Caco-2 (cell line): ENCODE data around the gene UQCC2. TPM values are rescaled to one million over a fixed set of nuclear protein-coding genes. Genes with fewer than 3 reads are reported as not detected.

Source experiments
- BruUV-seq: library from RNA; stranded (reverse); fragments of 400-500 nt; replicated peaks from 2 replicates; lab custom pipeline; 2021; lab: Mats Ljungman, UMichigan
- CTCF ChIA-PET: fragments of 300-600 bp; sonication (Branson Sonifier 250); formaldehyde crosslinking; loops from one replicate; lab custom pipeline; 2022; ENCODE audit warnings: antibody characterized with exemption; lab: Charles Lee
- POLR2A ChIA-PET: fragments of 300-600 bp; sonication (Branson Sonifier 250); formaldehyde crosslinking; loops from one replicate; lab custom pipeline; 2022; ENCODE audit warnings: antibody characterized with exemption; lab: Charles Lee
- DNase-seq, 2 experiments: peaks; one replicate each; pipeline versions ENCODE4 v3.0.0 to v3.0.0-alpha.2; 2020 to 2022
- H3K27me3 ChIP-seq: replicated peaks from 2 replicates; pipeline ENCODE4 v1.6.0; 2011; ENCODE audit warnings: low read length; ENCODE audit not compliant: control insufficient read depth, insufficient read depth
- H3K36me3 ChIP-seq: 2 replicates; pipeline ENCODE4 v1.5.1; 2011; ENCODE audit warnings: low read length; ENCODE audit not compliant: control insufficient read depth, insufficient read depth
- H3K4me1 ChIP-seq: fragments of 250-450 bp; sonication (Bioruptor Pico); 2 replicates; pipeline ENCODE4 v1.5.1; 2020; ENCODE audit warnings: mild to moderate bottlenecking
- H3K4me3 ChIP-seq: 2 replicates; pipeline ENCODE4 v1.5.1; 2011; ENCODE audit warnings: low read depth, mild to moderate bottlenecking, control low read depth, low read length
- H3K9me3 ChIP-seq: fragments of 250-450 bp; sonication (Bioruptor Pico); 2 replicates; pipeline ENCODE4 v1.5.1; 2020; ENCODE audit warnings: mild to moderate bottlenecking, moderate library complexity
- H3K27ac Mint-ChIP-seq: one replicate; pipeline ENCODE4 v1.8.0; 2022; ENCODE audit warnings: mixed read lengths; ENCODE audit not compliant: unreplicated experiment
- H3K27me3 Mint-ChIP-seq: one replicate; pipeline ENCODE4 v1.8.0; 2022; ENCODE audit warnings: mixed read lengths; ENCODE audit not compliant: insufficient read depth, unreplicated experiment
- H3K36me3 Mint-ChIP-seq: one replicate; pipeline ENCODE4 v1.8.0; 2022; ENCODE audit warnings: mild to moderate bottlenecking, mixed read lengths; ENCODE audit not compliant: insufficient read depth, unreplicated experiment
- H3K4me1 Mint-ChIP-seq: one replicate; pipeline ENCODE4 v1.8.0; 2022; ENCODE audit warnings: low read depth, mixed read lengths; ENCODE audit not compliant: unreplicated experiment
- H3K4me3 Mint-ChIP-seq: one replicate; pipeline ENCODE4 v1.8.0; 2022; ENCODE audit warnings: mild to moderate bottlenecking, moderate library complexity, mixed read lengths; ENCODE audit not compliant: unreplicated experiment
- H3K9me3 Mint-ChIP-seq: one replicate; pipeline ENCODE4 v1.8.0; 2022; ENCODE audit warnings: mixed read lengths; ENCODE audit not compliant: unreplicated experiment
- CTCF ChIP-seq, 2 experiments: fragments of 200-600 bp in 1 of 2; IDR thresholded peaks; 1 replicate in 1 of 2; 2 replicates in 1 of 2; pipeline versions ENCODE4 v1.5.1 to v1.8.0; 2011 to 2022; ENCODE audit warnings: antibody characterized with exemption in 1 of 2, control low read depth in 1 of 2, inconsistent platforms in 1 of 2, low read depth in 1 of 2, low read length in 1 of 2, mild to moderate bottlenecking in 1 of 2, moderate library complexity in 1 of 2; ENCODE audit not compliant: insufficient read depth in 1 of 2, severe bottlenecking in 1 of 2, unreplicated experiment in 1 of 2
- intact Hi-C: fragments of 100-400 bp; cut with micrococcal nuclease; formaldehyde crosslinking; loops from one replicate; pipeline ENCODE4 v1.10.0; 2022; ENCODE audit not compliant: unreplicated experiment
- total RNA-seq: library from RNA; stranded (reverse); gene quantifications from 2 replicates; pipeline ENCODE4 v1.2.3, GENCODE V29; 2022

The UQCC2 gene
- total RNA-seq, 1 experiment from 2014 or later: 122 TPM

DNA sequence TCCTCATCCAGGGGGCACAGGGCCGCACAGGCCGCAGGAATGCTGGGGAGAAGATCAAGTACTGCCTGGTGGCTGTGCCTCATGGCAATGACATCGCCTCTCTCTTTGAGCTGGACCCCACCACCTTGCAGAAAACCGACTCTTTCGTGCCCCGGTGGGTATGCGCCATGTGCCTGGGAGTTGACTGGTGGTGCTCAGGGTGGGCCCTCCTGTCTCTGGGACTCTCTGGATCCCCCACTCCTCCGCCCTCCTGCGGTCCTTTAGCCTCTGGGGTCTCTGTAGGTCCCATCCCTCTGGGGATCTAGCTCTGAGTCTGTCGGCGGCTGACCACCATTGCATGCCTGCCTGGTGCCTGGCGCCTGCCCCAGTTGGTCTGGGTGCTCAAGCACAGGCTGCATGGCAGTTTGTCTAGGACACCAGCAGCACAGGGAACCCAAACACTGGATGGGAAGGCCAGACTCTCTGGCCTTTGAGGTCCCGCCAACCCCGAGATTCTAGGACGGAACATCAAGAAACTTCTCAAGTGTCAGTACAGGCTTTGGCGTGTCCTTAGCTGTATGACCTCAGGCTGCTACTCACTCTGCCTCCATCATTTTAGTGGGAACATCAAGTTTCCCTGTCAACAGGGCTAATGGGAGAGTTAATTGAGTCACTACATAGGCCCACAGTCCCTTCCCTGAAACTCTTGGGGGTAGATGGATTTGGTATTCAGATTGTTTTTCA lies 47.6 kb downstream of the UQCC2 start:
- H3K36me3 Mint-ChIP-seq: peaks cover 9% of the 10 kb centered on the region
- H3K27me3 Mint-ChIP-seq: no peaks in the 10 kb centered on the region
- Histone ChIP-seq H3K4me3 (no peak overlapping the region), H3K4me1 (peaks cover 5% of the 10 kb centered on the region), H3K36me3 (peaks cover 4% of the 10 kb centered on the region), H3K9me3 (no peaks in the 10 kb centered on the region), H3K27me3 (no peaks in the 10 kb centered on the region)
- H3K27ac Mint-ChIP-seq: no peak overlapping the region
- BruUV-seq: no TSS peak
- intact Hi-C loops: no loop called here
- H3K9me3 Mint-ChIP-seq: no peaks in the 10 kb centered on the region
- H3K4me3 Mint-ChIP-seq: no peak overlapping the region
- DNase-seq: no peak
- H3K4me1 Mint-ChIP-seq: peaks cover 4% of the 10 kb centered on the region
- ChIA-PET CTCF (no interaction called here), POLR2A (no interaction called here)
- no peak for TF ChIP-seq CTCF (IDR thresholded peaks at IDR 0.05; ENCODE audit: insufficient read depth in 1 of 2, low read depth in 1 of 2, low read length in 1 of 2, severe bottlenecking in 1 of 2, unreplicated experiment in 1 of 2)

DNA sequence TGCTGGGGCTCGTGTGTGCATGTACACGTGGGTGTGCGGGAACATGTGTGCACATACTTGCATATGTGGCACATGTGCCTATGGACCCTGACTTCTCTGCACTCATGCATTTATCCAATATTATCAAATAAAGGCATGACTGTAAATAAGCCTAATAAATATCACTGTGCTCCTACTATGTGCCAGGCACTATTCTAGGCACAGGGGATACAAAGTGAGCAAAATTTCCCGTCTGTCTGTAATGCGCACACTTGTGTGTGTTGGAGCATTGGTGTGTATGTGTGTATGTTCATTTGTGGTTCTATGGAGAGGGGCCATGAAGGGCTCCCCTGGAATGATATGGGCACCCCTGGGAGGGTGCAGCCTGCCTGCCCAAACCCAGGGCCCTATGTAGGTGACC lies 48.5 kb downstream of the UQCC2 start:
- no peaks in the 10 kb centered on the region for H3K4me1 ChIP-seq
- no peak overlapping the region for H3K4me3 ChIP-seq
- Mint-ChIP-seq H3K36me3 (peaks cover 8% of the 10 kb centered on the region), H3K27me3 (no peaks in the 10 kb centered on the region), H3K27ac (no peak overlapping the region), H3K4me1 (no peaks in the 10 kb centered on the region), H3K9me3 (no peaks in the 10 kb centered on the region), H3K4me3 (no peak overlapping the region)
- CTCF ChIA-PET: no interaction called here
- H3K9me3 ChIP-seq: no peaks in the 10 kb centered on the region
- peaks cover 1% of the 10 kb centered on the region for H3K36me3 ChIP-seq
- intact Hi-C loops: no loop called here
- TF ChIP-seq CTCF (IDR thresholded peaks at IDR 0.05; ENCODE audit: insufficient read depth in 1 of 2, low read depth in 1 of 2, low read length in 1 of 2, severe bottlenecking in 1 of 2, unreplicated experiment in 1 of 2): no peak
- no TSS peak for BruUV-seq
- no peak for DNase-seq
- no peaks in the 10 kb centered on the region for H3K27me3 ChIP-seq
- POLR2A ChIA-PET: no interaction called here

GRCh38 chr6:33662318-33662717 lies 49.2 kb downstream of the UQCC2 start:
- H3K27me3 Mint-ChIP-seq: no peaks in the 10 kb centered on the region

More at GRCh38 chr6:33662318-33662717, 49.2 kb downstream of the UQCC2 start:
- H3K4me1 ChIP-seq: no peaks in the 10 kb centered on the region
- POLR2A ChIA-PET: no interaction called here
- no peaks in the 10 kb centered on the region for H3K27me3 ChIP-seq
- no peak for DNase-seq
- H3K36me3 ChIP-seq: peaks cover 1% of the 10 kb centered on the region
- CTCF ChIA-PET: no interaction called here
- Mint-ChIP-seq H3K36me3 (peaks cover 11% of the 10 kb centered on the region), H3K9me3 (no peaks in the 10 kb centered on the region), H3K4me1 (no peaks in the 10 kb centered on the region), H3K4me3 (no peak overlapping the region), H3K27ac (no peak overlapping the region)
- no peak overlapping the region for H3K4me3 ChIP-seq
- TF ChIP-seq CTCF (IDR thresholded peaks at IDR 0.05; ENCODE audit: insufficient read depth in 1 of 2, low read depth in 1 of 2, low read length in 1 of 2, severe bottlenecking in 1 of 2, unreplicated experiment in 1 of 2): no peak
- no peaks in the 10 kb centered on the region for H3K9me3 ChIP-seq
- BruUV-seq: no TSS peak
- intact Hi-C loops: no loop called here
